NCI-H524 treated with DMSO at 0.1 percent for 48 hours (cell line): ENCODE results near the gene NNT.
"Not testable (repeated sequence)": the region's sequence is repeated elsewhere in the genome, so short reads cannot be mapped to it uniquely, and the experiment has no call there.

Experiments
- DNase-seq: peaks from one replicate; lab custom pipeline; 2025; lab: John Stamatoyannopoulos, UW

The NNT gene

DNA sequence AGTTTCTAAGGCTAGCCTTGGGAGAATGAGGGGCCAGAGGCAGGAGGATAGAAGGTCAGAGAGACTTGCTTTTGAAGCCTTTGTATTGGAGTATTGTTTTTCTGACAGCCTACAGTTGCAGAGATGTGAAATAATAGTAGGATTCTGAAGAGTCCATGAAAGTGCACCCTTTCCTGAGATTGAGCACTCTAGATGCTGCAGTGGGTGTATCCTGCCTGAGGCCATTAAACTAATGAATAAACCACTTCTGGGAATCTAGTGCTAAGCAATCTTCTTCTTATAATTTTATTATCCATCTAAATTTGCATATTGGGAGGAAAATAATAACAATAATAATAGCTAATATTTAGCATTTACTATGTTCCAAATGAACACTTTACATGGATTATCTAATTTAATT lies 19.3 kb upstream of the NNT start:
- no peak for DNase-seq

GRCh38 chr5:43584166-43584699 lies 18.7 kb upstream of the NNT start:
- no peak for DNase-seq

GRCh38 chr5:43588842-43589241 lies 14.1 kb upstream of the NNT start:
- no peak for DNase-seq

GRCh38 chr5:43589310-43589709 lies 13.7 kb upstream of the NNT start:
- DNase-seq = no peak

DNA sequence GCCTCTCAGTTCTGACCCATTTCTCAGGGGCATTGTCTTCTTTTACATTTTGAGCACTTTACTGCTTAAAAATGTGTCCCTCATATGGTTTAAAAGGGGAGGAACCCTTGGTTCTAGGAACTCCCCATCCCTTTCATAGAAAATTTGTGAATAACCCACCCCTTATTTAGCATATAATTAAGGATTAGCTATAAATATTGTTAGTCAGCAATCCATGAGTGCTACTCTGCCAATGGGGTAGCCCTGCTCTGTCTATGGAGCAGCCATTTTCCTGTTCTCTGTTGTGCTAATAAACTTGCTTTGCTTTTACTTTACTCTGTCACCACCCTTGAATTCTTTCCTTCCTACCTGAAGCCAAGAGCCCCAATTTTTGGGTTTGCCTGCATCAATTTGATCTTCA lies 12.3 kb upstream of the NNT start:
- no peak for DNase-seq

DNA sequence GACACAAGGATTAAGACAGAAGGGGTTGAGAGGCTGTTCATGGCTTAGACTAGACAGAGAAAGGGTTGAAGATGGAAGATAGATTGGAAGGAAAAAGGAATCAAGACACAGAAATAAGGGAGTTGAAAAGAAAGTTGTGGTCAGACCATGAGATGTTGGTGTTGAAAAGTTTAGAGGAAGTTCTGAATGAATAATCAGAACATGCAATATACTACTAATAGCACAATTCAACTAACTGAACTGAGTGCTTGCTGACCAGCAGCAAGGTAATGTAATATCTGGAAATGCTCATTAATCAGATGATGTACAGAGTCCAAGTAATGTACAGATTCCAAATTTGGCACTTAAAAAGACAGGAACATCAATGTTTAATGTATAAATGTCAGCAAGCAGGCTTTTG lies 10.6 kb upstream of the NNT start:
- no peak for DNase-seq

GRCh38 chr5:43598927-43599326 lies 4.1 kb upstream of the NNT start:
- not testable (repeated sequence) for DNase-seq

- no peak for DNase-seq
Measured at GRCh38 chr5:43601454-43602260, 1.3 kb upstream of the NNT start.

DNA sequence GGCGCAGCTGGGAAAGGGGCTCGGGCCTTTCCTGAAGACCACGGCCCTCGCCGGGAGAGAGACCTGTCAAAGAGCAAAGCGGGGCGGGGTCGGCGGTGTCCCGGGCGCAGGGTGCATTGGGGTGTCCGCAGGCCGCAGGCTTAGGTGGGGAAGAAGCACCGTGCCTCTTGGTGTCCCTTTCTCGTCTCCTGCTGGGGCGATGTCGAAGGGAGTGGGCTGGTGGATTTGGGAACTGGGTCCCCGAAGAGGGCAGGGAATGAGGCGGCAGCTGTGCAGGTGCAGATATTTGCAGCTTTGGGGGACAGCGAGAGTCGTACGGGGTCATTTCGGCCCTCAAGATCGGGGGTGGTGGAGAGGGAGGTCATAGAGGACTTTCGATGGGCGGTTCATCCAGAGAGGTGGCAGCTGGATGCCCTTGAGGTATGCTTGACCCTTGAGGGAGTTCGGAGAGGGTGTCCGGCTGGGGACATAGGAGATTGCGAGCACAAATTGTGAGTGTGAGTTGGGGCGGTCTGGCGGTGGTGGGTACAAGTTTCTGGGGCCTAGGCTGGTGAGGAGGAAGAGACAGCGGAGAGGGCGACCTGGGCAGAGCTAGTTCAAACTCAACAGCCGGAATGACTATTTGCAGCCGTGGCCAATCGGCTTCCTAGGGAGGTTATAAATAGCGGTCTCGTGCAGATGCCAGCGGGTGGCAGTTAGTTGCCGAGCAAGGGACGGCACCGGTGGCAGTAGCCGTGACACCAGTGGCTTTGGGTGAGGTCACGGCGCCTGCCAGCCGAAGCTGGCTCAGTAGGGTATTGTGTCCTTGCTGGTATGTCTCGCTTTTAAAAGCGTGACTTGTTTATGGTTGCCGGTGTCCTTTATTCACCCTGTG lies 601 bp downstream of the NNT start:
- peak; percentile 39 for DNase-seq

DNA sequence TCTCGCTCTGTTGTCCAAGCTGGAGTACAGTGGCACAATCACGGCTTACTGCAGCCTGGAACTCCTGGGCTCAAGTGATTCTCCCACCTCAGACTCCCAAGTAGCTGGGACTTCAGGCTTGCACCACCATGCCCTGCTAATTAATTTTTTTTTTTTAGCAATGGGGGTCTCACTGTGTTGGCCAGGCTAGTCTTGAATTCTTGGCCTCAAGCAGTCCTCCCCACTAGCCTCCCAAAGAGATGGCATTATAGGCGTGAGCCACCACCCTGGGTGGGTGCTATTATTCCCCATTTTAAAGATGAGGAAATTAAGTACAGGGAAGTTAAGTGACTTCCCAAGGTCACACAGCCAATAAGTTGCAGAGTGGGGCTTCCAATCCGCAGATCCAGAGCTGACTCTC lies 1.7 kb downstream of the NNT start:
- DNase-seq = no peak

DNA sequence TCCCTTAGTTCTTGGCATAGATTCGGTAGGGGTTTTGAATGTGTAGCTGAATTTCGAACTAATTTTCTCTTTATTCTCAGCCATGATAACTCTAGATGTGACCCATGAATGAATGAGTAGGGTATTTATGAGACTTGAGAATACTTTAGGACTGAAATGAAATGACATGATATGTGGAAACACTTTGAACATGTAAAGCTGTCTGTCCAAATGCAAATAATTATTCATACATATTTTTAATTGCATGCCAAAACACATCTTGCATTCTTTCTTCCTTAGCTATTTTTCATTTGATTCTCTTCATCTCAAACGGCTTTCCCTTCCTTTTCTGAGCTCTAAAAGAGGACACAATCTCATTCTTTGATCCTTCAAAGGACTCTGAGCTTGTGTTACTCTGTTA lies 3.4 kb downstream of the NNT start:
- no peak for DNase-seq

- no peak for DNase-seq
Measured at GRCh38 chr5:43608406-43608805, 5.4 kb downstream of the NNT start.

- no peak for DNase-seq
Measured at GRCh38 chr5:43609752-43610151, 6.8 kb downstream of the NNT start.

GRCh38 chr5:43613370-43613769 lies 10.4 kb downstream of the NNT start:
- no peak for DNase-seq

DNA sequence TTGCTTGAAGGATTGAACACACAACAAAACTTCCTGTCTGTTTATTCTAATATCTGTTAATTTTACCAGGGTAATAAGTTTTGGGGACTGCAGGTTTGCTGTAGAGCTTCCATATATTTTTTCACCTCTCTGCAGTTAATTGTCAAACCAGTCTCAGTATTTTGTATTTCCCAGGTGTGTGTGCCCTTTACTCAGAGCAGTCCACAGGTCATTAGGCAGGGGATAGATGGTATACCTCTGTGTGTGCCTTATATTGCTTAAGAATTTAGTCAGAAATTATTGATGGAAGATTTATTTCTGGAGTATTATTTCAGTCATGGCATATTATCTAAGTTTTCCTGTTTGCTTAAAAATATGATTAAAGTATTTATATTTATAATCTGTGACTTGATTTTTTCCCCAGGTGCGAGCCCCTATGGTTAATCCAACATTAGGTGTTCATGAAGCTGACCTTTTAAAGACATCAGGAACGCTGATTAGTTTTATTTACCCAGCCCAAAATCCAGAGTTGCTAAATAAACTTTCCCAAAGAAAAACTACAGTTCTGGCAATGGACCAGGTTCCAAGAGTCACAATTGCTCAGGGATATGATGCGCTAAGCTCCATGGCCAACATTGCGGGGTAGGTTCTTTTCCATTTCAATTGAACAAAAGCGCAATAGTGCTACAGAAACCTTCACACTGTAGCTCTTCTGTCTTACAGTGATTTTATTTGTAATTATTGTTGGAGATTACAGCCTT lies 12.6 kb downstream of the NNT start:
- no peak for DNase-seq

- DNase-seq = no peak
Measured at GRCh38 chr5:43616535-43616934, 13.6 kb downstream of the NNT start.

- no peak for DNase-seq
Measured at GRCh38 chr5:43619380-43619779, 16.4 kb downstream of the NNT start.

GRCh38 chr5:43619911-43620310 lies 16.9 kb downstream of the NNT start:
- DNase-seq = no peak

- no peak for DNase-seq
Measured at GRCh38 chr5:43620944-43621505, 18.0 kb downstream of the NNT start.

DNA sequence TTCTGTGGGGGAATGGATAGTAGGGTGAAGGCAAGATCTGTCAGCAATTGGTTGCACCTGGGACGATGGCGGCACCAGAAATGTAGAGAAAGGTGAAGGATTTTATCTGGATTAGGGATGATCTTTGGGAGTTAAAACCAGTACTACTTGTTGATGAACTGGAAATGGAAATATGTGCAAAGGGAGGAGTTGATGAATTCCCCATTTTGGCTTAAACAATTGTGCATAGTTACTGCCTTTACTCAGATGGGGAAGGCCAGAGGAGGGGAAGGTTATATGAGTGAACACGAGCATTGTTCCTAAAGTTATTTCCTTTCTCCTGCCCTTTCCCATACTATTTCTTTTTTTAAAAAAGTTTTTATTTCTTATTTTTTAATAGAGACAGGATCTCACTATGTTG lies 19.1 kb downstream of the NNT start:
- DNase-seq = no peak

DNA sequence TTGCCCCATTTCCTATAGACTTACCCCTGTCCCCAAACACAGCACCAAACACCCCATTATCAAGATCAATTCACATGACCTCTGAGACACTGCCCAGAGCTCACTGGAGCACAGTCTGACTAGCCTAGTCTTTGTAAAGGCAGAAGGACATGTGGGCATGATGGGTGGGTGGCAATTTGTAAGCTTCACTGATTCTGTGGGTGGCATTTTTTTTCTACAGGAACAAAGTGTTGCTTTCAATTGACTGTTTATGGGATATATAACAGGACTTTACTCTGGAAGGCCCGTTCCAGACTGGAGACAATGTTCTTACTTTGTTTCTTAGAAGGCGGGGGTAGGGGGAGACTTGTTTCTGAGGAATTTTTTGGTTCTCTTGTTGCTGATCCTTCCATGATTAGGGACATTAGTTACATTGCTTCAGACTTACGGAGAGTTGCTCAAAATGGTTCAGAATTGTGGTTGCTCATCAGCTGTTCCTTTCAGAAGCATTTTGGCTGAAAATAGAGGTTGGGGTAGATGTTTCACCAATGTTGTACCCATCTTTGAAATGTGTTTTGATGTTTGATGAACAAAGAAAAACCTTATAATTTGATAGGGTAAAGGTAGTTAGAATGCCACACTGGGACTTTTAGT lies 20.2 kb downstream of the NNT start:
- no peak for DNase-seq

GRCh38 chr5:43627028-43627427 lies 24.0 kb downstream of the NNT start:
- peak; percentile 45 for DNase-seq
